GM21723 (cell line): ENCODE measurements around the gene CLPTM1L.
"Not testable (repeated sequence)": the region's sequence is repeated elsewhere in the genome, so short reads cannot be mapped to it uniquely, and the experiment has no call there.

Experiments
- ATAC-seq: cut with Tn5 transposase; IDR thresholded peaks from one replicate; pipeline ENCODE4 v1.9.1; 2021; ENCODE audit warnings: mild to moderate bottlenecking, moderate library complexity; ENCODE audit not compliant: unreplicated experiment

CLPTM1L gene

DNA sequence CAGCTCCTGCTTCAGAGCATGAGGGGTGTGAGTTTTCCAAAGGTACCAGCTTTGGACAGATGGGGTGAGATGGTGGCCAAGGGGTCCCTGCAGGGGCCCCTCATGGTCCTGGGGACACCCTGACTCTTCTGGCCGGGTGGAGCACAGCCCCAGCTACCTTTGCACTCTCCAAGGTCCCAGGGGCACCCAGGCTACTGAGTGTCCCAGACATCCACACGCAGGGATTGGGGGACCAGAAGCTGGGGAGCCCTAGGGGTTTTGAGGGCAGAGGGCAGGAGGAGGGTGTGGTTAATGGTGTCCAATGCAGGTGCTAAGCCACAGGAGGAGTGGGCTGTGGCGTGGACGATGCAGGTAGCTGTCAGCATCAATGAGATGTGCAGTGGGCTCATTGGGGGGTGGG lies 16.0 kb upstream of the CLPTM1L start:
- ATAC-seq, result no peak

GRCh38 chr5:1360367-1360766 lies 15.5 kb upstream of the CLPTM1L start:
- not testable (repeated sequence) for ATAC-seq

GRCh38 chr5:1359713-1360112 lies 14.8 kb upstream of the CLPTM1L start:
- no peak for ATAC-seq

- no peak for ATAC-seq
These were observed 14.2 kb upstream of the CLPTM1L start for GRCh38 chr5:1359031-1359645.

DNA sequence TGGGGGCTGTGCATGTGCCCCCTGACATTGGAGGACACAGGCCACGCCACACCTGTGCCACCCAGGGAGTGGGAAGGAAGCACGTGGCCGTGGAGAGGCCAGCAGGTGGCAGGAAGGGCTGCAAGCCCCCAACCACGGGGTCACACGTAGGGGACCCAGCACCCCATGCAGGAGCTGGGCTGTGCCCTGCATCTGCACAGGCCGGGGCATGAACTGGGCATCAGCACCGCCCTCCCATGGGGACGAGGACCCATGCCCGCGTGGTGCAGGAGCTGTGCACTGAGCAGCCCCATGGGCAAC lies 13.8 kb upstream of the CLPTM1L start:
- no peak for ATAC-seq

- no peak for ATAC-seq
These were observed 13.2 kb upstream of the CLPTM1L start for GRCh38 chr5:1357946-1358725.

GRCh38 chr5:1356873-1357787 lies 12.2 kb upstream of the CLPTM1L start:
- ATAC-seq, result no peak

GRCh38 chr5:1354576-1354975 lies 9.7 kb upstream of the CLPTM1L start:
- ATAC-seq, result no peak

- no peak for ATAC-seq
These were observed 7.6 kb upstream of the CLPTM1L start for GRCh38 chr5:1352231-1353219.

DNA sequence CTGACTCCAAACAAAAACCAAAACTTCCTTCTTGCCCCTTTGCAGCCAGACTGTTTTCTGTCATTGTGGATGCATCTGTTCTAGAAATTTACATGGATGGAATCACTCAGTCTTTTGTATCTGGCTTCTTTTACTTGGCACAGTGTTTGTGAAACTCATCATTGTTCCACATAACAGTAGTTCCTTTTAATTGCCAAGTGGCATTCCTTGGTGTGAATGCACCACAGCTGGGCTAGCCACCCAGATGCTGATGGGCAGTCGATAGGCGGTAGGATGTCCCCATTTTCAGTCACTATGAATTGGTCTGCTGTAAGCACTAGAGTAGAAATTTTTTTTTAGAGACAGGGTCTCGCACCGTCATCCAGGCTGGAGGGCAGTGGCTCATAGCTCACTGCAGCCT lies 6.3 kb upstream of the CLPTM1L start:
- no peak for ATAC-seq

DNA sequence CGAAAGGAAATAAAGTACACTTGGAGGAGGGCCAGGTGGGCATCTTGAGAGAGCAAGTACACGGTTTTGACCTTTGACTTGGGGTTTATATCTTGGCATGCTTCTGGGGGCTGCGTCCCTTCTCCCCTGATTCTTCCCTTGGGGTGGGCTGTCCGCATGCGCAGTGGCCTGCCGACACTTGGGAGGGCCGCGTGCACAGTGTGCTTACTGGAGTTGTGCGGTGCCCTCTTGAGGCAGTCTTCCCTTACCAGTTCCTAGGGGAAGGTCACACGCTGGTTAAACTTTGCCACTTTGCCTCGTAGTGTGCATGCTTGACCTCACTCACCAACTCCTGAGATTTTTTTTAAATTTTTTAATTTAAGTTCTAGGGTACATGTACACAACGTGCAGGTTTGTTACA lies 4.3 kb upstream of the CLPTM1L start:
- no peak for ATAC-seq

- ATAC-seq, result no peak
These were observed 4.0 kb upstream of the CLPTM1L start for GRCh38 chr5:1348986-1349245.

DNA sequence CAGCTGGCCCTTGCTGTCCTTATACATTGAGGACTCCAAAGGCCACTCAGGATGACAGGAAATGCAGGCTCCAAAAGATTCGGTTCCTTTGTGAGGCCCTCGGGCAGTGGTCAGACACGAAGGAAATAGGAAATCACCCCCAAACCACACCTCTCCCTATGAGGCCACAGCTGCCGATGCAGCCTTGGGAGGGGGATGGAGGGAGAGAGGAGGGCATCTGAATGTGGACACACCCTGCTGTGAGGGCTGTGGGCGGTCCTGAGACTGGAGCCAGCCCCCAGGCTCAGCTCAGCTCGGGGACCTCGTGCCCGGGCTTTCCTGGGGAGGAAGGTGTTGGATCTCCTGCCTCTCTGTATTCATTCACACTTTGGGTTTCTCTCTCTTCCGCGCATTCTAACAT lies 2.7 kb upstream of the CLPTM1L start:
- ATAC-seq, result no peak

GRCh38 chr5:1346627-1347440 lies 1.9 kb upstream of the CLPTM1L start:
- ATAC-seq, result no peak

- no peak for ATAC-seq
These were observed 1.2 kb upstream of the CLPTM1L start for GRCh38 chr5:1345876-1346626.

GRCh38 chr5:1343931-1344901 lies 683 bp downstream of the CLPTM1L start:
- peak; percentile 17 for ATAC-seq

DNA sequence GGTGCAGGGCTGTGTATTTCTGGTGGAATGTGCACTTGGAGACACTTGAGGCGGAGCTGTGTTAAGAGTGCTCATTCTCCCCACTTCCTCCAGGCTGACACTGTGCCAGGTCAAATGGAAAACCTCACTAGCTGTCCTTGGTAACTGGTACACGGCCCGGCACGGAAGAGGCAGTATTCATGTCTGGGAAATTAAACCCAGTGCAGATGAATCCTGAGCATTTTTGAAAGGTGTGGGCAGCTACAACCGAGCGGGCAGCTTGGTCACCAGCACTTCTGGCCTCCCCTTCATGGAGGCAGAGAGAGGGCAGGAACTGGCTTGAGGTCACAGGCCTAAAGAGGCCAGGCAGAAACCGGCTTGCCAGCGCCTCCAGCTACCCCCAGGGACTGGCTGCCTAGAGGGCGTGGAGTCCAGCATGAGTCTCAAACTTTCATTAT lies 1.6 kb downstream of the CLPTM1L start:
- ATAC-seq, result no peak

DNA sequence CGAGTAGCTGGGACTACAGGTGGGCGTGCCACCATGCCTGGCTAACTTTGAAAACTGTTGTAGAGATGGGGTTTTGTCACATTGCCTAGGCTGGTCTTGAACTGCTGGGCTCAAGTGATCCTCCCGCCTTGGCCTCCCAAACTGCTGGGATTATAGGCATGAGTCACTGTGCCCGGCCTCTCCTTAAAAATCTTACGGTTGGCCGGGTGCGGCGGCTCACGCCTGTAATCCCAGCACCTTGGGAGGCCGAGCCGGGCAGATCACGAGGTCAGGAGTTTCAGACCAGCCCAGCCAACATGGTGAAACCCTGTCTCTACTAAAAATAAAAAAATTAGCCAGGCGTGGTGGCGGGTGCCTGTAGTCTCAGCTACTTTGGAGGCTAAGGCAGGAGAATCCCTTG lies 2.2 kb downstream of the CLPTM1L start:
- not testable (repeated sequence) for ATAC-seq
